HCT116 (cell line): ENCODE results near the gene CHRNG. TPM values are rescaled to one million over a fixed set of nuclear protein-coding genes. Genes with fewer than 3 reads are reported as not detected.

Source experiments
- ATAC-seq: fragments of 200-7000 bp; cut with Tn5 transposase; 2 replicates; pipeline ENCODE4 v1.9.1; 2020; ENCODE audit warnings: mild to moderate bottlenecking, moderate library complexity
- BruUV-seq: library from RNA; stranded (reverse); fragments of 400-500 nt; replicated peaks from 2 replicates; lab custom pipeline; 2021; lab: Mats Ljungman, UMichigan
- CTCF ChIA-PET: fragments of 300-600 bp; sonication (Branson Sonifier 250); formaldehyde crosslinking; loops from one replicate; lab custom pipeline; 2021; ENCODE audit warnings: antibody characterized with exemption; lab: Charles Lee
- POLR2A ChIA-PET: fragments of 300-600, 350-600 bp; sonication (Branson Sonifier 250); formaldehyde crosslinking; loops from one replicate; lab custom pipeline; 2021; ENCODE audit warnings: antibody characterized with exemption; lab: Charles Lee
- RAD21 ChIA-PET, 2 experiments: fragments of 300-600 bp; sonication (Branson Sonifier 250); formaldehyde crosslinking; loops; one replicate each; lab custom pipeline; 2023; ENCODE audit warnings: low total read pairs in 2 of 2; ENCODE audit not compliant: uncharacterized antibody in 2 of 2, unreplicated experiment in 2 of 2, low non-redundant PET in 1 of 2; lab: Charles Lee
- DNase-seq: peaks from one replicate; pipeline ENCODE4 v3.0.0-alpha.2; 2010; ENCODE audit warnings: low read depth, low spot score
- H2AFZ ChIP-seq: fragments of 200-600 bp; shearing (Covaris generic), sonication (generic); 2 replicates; pipeline ENCODE4 v1.6.1; 2017; ENCODE audit warnings: low read depth, mixed run types, mixed read lengths, antibody characterized with exemption, low read length; ENCODE audit not compliant: poor library complexity, severe bottlenecking
- H3K27ac ChIP-seq: 2 replicates; pipeline ENCODE4 v1.5.1; 2012; ENCODE audit warnings: low read depth, low read length
- H3K27me3 ChIP-seq: fragments of 200-600 bp; sonication (generic); 2 replicates; pipeline ENCODE4 v1.6.1; 2016; ENCODE audit warnings: mixed run types, low read length, mixed read lengths; ENCODE audit not compliant: insufficient read depth
- H3K36me3 ChIP-seq, 2 experiments: fragments of 200-500 bp in 1 of 2; fragments of 200-600 bp in 1 of 2; sonication (Bioruptor generic) in 1 of 2; sonication (generic) in 1 of 2; 2 replicates each; pipeline versions ENCODE4 v1.5.1 to v1.6.1; 2014 to 2016; ENCODE audit warnings: low read length in 2 of 2, inconsistent platforms in 1 of 2, mixed read lengths in 1 of 2, mixed run types in 1 of 2; ENCODE audit not compliant: insufficient read depth in 2 of 2, control insufficient read depth in 1 of 2
- H3K4me1 ChIP-seq, 2 experiments: fragments of 200-600 bp in 1 of 2; sonication (generic) in 1 of 2; 2 replicates each; pipeline versions ENCODE4 v1.5.1 to v1.6.1; 2012 to 2017; ENCODE audit warnings: low read length in 2 of 2, inconsistent platforms in 1 of 2, mild to moderate bottlenecking in 1 of 2, mixed read lengths in 1 of 2, mixed run types in 1 of 2, moderate library complexity in 1 of 2; ENCODE audit not compliant: insufficient read depth in 2 of 2, control insufficient read depth in 1 of 2
- H3K4me2 ChIP-seq: fragments of 200-600 bp; sonication (generic); 2 replicates; pipeline ENCODE4 v1.6.1; 2017; ENCODE audit warnings: mixed run types, low read length, mixed read lengths
- H3K4me3 ChIP-seq, 2 experiments: fragments of 200-600 bp in 1 of 2; sonication (generic) in 1 of 2; replicated peaks in 1 of 2; 2 replicates each; pipeline ENCODE4 v1.5.1; 2011 to 2016; ENCODE audit warnings: low read length in 2 of 2, control low read depth in 1 of 2, low read depth in 1 of 2, mild to moderate bottlenecking in 1 of 2, mixed read lengths in 1 of 2, mixed run types in 1 of 2
- H3K79me2 ChIP-seq: fragments of 200-600 bp; sonication (generic); 2 replicates; pipeline ENCODE4 v1.6.1; 2017; ENCODE audit warnings: mild to moderate bottlenecking, mixed run types, low read length, moderate library complexity, mixed read lengths; ENCODE audit not compliant: insufficient read depth
- H3K9ac ChIP-seq: fragments of 200-600 bp; sonication (generic); 2 replicates; pipeline ENCODE4 v1.6.1; 2016; ENCODE audit warnings: low read length, mixed read lengths
- H3K9me2 ChIP-seq: fragments of 200-600 bp; sonication (generic), shearing (Covaris generic); 2 replicates; pipeline ENCODE4 v1.6.1; 2017; ENCODE audit warnings: mixed run types, mild to moderate bottlenecking, moderate library complexity; ENCODE audit not compliant: insufficient read depth
- H3K9me3 ChIP-seq, 2 experiments: fragments of 200-500 bp in 1 of 2; fragments of 200-600 bp in 1 of 2; sonication (Bioruptor generic) in 1 of 2; sonication (generic) in 1 of 2; 2 replicates each; pipeline ENCODE4 v1.6.1; 2014 to 2017; ENCODE audit warnings: low read length in 2 of 2, mixed read lengths in 2 of 2, inconsistent platforms in 1 of 2, low read depth in 1 of 2, mild to moderate bottlenecking in 1 of 2, mixed run types in 1 of 2, moderate library complexity in 1 of 2; ENCODE audit not compliant: control insufficient read depth in 1 of 2, insufficient read depth in 1 of 2
- H4K20me1 ChIP-seq: fragments of 200-600 bp; sonication (generic), shearing (Covaris generic); 2 replicates; pipeline ENCODE4 v1.6.1; 2017; ENCODE audit warnings: mixed run types, mild to moderate bottlenecking, moderate library complexity; ENCODE audit not compliant: insufficient read depth
- CBX3 ChIP-seq: IDR thresholded peaks from 2 replicates; pipeline ENCODE4 v1.6.1; 2012; ENCODE audit warnings: low read depth
- CEBPB ChIP-seq: IDR thresholded peaks from 2 replicates; pipeline ENCODE4 v1.6.1; 2012; ENCODE audit warnings: low read depth
- EGR1 ChIP-seq: IDR thresholded peaks from 2 replicates; pipeline ENCODE4 v1.6.1; 2012; ENCODE audit warnings: low read depth
- ELF1 ChIP-seq: IDR thresholded peaks from 2 replicates; pipeline ENCODE4 v1.6.1; 2012; ENCODE audit warnings: low read depth, borderline replicate concordance
- EZH2 ChIP-seq: fragments of 200-600 bp; sonication (generic); IDR thresholded peaks from 2 replicates; pipeline ENCODE4 v1.6.1; 2017; ENCODE audit warnings: antibody characterized with exemption, mixed run types
- EZH2phosphoT487 ChIP-seq: fragments of 200-600 bp; IDR thresholded peaks from 2 replicates; pipeline ENCODE4 v1.6.1; 2018; ENCODE audit warnings: antibody characterized with exemption, borderline replicate concordance
- JUND ChIP-seq: IDR thresholded peaks from 2 replicates; pipeline ENCODE4 v1.6.1; 2012
- POLR2AphosphoS5 ChIP-seq: IDR thresholded peaks from 2 replicates; pipeline ENCODE4 v1.6.1; 2011; ENCODE audit warnings: mild to moderate bottlenecking, low read depth, low read length, moderate library complexity
- SIN3A ChIP-seq: IDR thresholded peaks from 2 replicates; pipeline ENCODE4 v1.6.1; 2012; ENCODE audit warnings: low read depth
- SP1 ChIP-seq: IDR thresholded peaks from 2 replicates; pipeline ENCODE4 v1.6.1; 2012; ENCODE audit warnings: low read depth
- SRF ChIP-seq: IDR thresholded peaks from 2 replicates; pipeline ENCODE4 v1.6.1; 2012; ENCODE audit warnings: low read depth
- TCF7L2 ChIP-seq: IDR thresholded peaks from 2 replicates; pipeline ENCODE4 v1.7.0; 2011; ENCODE audit warnings: borderline replicate concordance, inconsistent platforms; ENCODE audit not compliant: insufficient read depth, insufficient read length; ENCODE audit errors: extremely low read depth
- intact Hi-C: fragments of 100-400 bp; cut with micrococcal nuclease; formaldehyde crosslinking; loops from 2 replicates; pipeline ENCODE4 v1.10.0; 2022
- total RNA-seq: library from RNA; stranded (reverse); gene quantifications from one replicate; pipeline ENCODE4 v1.2.1, GENCODE V29; 2021; ENCODE audit not compliant: unreplicated experiment
- TF ChIP-seq, protein P1 (sequence below): IDR thresholded peaks from 2 replicates; pipeline ENCODE4 v1.6.1; 2012
- TF ChIP-seq, protein P2 (sequence below), 3 experiments: fragments of 200-600 bp in 1 of 3; sonication (generic) in 1 of 3; IDR thresholded peaks in 2 of 3; conservative IDR thresholded peaks in 1 of 3; 2 replicates each; pipeline ENCODE4 v1.5.1; 2012 to 2017; ENCODE audit warnings: low read depth in 2 of 3, low read length in 2 of 3, antibody characterized with exemption in 1 of 3, borderline replicate concordance in 1 of 3, control low read depth in 1 of 3, mild to moderate bottlenecking in 1 of 3, mixed read lengths in 1 of 3, mixed run types in 1 of 3, moderate library complexity in 1 of 3; ENCODE audit not compliant: insufficient read depth in 1 of 3
- TF ChIP-seq, protein P3 (sequence below): IDR thresholded peaks from 2 replicates; pipeline ENCODE4 v1.6.1; 2011; ENCODE audit warnings: mild to moderate bottlenecking, low read length, moderate library complexity; ENCODE audit not compliant: insufficient replicate concordance; ENCODE audit errors: extremely low read depth
- TF ChIP-seq, protein P4 (sequence below): IDR thresholded peaks from 2 replicates; pipeline ENCODE4 v1.6.1; 2012; ENCODE audit warnings: low read depth

Gene CHRNG
- total RNA-seq, 1 experiment from 2014 or later, result not detected

DNA sequence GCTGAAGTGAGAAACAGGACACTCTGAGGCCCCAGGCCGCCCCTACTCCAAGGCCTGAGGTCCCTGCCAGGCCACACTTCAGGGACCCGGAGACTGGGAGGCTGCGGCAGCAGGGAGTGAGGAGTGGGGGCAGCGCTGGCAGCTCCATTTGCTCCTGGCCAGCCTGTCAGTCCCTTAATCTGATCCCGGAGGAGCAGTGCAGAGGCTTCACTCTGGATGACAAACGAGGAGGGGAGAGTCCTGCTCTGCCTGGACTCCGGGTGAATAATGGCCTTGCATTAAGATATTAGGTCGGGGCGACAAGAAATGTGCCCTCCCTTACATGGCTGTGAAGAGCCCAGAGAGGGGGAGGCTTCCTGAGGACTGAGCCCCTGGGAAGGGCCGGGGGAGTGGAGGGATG is 33.6 kb upstream of the CHRNG start:
- H4K20me1 ChIP-seq, result no peaks in the 10 kb centered on the region
- H3K79me2 ChIP-seq, result no peaks in the 10 kb centered on the region
- no peaks in the 10 kb centered on the region for H3K9me2 ChIP-seq
- no peaks in the 10 kb centered on the region for H3K36me3 ChIP-seq
- ChIA-PET CTCF (no interaction called here), POLR2A (no interaction called here), RAD21 (no interaction called here)
- H3K27me3 ChIP-seq, result no peaks in the 10 kb centered on the region
- no peaks in the 10 kb centered on the region for H3K4me1 ChIP-seq
- H3K9ac ChIP-seq, result no peak overlapping the region
- no TSS peak for BruUV-seq
- DNase-seq (no peak), ATAC-seq (no peak)
- TF ChIP-seq, protein P1, sequence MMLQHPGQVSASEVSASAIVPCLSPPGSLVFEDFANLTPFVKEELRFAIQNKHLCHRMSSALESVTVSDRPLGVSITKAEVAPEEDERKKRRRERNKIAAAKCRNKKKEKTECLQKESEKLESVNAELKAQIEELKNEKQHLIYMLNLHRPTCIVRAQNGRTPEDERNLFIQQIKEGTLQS, result no peak
- no peak for TF ChIP-seq SIN3A
- TF ChIP-seq EZH2phosphoT487, result no peak
- no peak for TF ChIP-seq EGR1
- TF ChIP-seq, protein P2, sequence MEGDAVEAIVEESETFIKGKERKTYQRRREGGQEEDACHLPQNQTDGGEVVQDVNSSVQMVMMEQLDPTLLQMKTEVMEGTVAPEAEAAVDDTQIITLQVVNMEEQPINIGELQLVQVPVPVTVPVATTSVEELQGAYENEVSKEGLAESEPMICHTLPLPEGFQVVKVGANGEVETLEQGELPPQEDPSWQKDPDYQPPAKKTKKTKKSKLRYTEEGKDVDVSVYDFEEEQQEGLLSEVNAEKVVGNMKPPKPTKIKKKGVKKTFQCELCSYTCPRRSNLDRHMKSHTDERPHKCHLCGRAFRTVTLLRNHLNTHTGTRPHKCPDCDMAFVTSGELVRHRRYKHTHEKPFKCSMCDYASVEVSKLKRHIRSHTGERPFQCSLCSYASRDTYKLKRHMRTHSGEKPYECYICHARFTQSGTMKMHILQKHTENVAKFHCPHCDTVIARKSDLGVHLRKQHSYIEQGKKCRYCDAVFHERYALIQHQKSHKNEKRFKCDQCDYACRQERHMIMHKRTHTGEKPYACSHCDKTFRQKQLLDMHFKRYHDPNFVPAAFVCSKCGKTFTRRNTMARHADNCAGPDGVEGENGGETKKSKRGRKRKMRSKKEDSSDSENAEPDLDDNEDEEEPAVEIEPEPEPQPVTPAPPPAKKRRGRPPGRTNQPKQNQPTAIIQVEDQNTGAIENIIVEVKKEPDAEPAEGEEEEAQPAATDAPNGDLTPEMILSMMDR (IDR thresholded peaks at IDR 0.05 in 2 of 3, conservative IDR thresholded peaks at IDR 0.05 in 1 of 3; ENCODE audit: borderline replicate concordance in 1 of 3, insufficient read depth in 1 of 3, low read depth in 2 of 3, low read length in 2 of 3), result no peak
- no peak for TF ChIP-seq CEBPB
- TF ChIP-seq EZH2, result no peak
- no peak for TF ChIP-seq ELF1
- TF ChIP-seq, protein P3, sequence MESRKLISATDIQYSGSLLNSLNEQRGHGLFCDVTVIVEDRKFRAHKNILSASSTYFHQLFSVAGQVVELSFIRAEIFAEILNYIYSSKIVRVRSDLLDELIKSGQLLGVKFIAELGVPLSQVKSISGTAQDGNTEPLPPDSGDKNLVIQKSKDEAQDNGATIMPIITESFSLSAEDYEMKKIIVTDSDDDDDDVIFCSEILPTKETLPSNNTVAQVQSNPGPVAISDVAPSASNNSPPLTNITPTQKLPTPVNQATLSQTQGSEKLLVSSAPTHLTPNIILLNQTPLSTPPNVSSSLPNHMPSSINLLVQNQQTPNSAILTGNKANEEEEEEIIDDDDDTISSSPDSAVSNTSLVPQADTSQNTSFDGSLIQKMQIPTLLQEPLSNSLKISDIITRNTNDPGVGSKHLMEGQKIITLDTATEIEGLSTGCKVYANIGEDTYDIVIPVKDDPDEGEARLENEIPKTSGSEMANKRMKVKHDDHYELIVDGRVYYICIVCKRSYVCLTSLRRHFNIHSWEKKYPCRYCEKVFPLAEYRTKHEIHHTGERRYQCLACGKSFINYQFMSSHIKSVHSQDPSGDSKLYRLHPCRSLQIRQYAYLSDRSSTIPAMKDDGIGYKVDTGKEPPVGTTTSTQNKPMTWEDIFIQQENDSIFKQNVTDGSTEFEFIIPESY, result no peak
- no peak for TF ChIP-seq SRF
- TF ChIP-seq SP1, result no peak
- no peak for TF ChIP-seq POLR2AphosphoS5
- TF ChIP-seq, protein P4, sequence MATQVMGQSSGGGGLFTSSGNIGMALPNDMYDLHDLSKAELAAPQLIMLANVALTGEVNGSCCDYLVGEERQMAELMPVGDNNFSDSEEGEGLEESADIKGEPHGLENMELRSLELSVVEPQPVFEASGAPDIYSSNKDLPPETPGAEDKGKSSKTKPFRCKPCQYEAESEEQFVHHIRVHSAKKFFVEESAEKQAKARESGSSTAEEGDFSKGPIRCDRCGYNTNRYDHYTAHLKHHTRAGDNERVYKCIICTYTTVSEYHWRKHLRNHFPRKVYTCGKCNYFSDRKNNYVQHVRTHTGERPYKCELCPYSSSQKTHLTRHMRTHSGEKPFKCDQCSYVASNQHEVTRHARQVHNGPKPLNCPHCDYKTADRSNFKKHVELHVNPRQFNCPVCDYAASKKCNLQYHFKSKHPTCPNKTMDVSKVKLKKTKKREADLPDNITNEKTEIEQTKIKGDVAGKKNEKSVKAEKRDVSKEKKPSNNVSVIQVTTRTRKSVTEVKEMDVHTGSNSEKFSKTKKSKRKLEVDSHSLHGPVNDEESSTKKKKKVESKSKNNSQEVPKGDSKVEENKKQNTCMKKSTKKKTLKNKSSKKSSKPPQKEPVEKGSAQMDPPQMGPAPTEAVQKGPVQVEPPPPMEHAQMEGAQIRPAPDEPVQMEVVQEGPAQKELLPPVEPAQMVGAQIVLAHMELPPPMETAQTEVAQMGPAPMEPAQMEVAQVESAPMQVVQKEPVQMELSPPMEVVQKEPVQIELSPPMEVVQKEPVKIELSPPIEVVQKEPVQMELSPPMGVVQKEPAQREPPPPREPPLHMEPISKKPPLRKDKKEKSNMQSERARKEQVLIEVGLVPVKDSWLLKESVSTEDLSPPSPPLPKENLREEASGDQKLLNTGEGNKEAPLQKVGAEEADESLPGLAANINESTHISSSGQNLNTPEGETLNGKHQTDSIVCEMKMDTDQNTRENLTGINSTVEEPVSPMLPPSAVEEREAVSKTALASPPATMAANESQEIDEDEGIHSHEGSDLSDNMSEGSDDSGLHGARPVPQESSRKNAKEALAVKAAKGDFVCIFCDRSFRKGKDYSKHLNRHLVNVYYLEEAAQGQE, result no peak
- no peak for TF ChIP-seq JUND
- TF ChIP-seq TCF7L2, result no peak
- no peak for TF ChIP-seq CBX3
- intact Hi-C loops, result no loop called here
- H2AFZ ChIP-seq, result no peak overlapping the region
- H3K4me3 ChIP-seq, result no peak overlapping the region
- H3K27ac ChIP-seq, result no peak overlapping the region
- H3K9me3 ChIP-seq, result no peaks in the 10 kb centered on the region
- no peak overlapping the region for H3K4me2 ChIP-seq
